Measurements from ENCODE around the gene PRRT4.

Gene PRRT4

DNA sequence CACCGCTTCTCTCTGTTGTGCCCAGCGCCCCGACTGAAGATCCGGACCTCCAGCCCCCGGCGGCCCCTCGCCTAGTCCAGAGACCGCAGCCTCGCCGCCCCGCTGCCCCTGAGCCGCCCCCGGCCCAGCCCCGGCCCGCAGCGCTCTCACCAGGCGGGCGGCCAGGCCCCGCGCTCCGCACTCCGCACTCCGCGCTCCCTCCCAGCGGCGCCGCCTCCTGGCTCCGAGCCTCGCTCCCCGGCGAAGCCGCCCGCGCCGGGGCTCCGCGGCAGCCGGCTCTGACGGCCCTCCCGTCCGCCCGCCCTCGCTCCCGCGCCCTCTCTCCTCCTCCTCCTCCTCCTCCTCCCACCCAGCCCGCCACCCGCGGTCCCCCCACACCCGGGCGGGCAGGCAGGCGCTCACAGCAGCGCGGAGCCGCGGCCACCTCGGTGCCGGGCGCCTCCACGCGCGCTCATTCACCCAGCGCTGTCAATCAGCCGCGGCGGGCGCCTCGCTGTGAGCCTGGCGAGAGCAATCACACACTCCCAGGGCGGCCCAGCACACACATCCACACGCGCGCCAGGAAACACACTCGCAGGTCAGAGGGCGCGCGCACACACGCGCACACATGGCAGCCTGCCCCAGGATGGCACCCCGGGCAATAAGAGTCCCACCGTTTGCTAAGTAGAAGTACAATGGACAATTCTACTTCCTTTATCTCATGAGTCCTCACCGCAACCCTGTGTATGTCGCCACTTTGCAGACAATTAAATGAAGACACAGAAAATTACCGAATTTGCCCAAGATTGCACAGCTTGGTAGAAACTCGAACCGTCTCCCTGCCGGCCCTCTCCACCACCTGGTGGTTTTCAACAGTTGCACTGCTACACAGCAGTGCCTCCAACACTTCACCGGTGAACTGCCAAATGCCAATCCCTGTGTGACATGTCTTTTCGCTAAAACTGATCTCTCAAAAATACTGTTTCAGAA lies at the start of gene PRRT4:
TSS of gene PRRT4 (minus strand) at position 280 of the 969 bp plus-strand sequence.
- no peak for DNase-seq (ENCODE audit: low read depth)

- DNase-seq (ENCODE audit: low read depth): no peak
Measured at GRCh38 chr7:128410451-128410753, 48.9 kb upstream of the PRRT4 start.

GRCh38 chr7:128409596-128410450 lies 48.3 kb upstream of the PRRT4 start, which contains the start of gene IMPDH1:
TSS of gene IMPDH1 (minus strand) at chr7:128409982. CDS start at chr7:128409901, 81 bp downstream.
- peak; percentile 35 for DNase-seq (ENCODE audit: low read depth)

GRCh38 chr7:128408709-128409595 lies 47.5 kb upstream of the PRRT4 start:
- DNase-seq (ENCODE audit: low read depth): no peak

DNA sequence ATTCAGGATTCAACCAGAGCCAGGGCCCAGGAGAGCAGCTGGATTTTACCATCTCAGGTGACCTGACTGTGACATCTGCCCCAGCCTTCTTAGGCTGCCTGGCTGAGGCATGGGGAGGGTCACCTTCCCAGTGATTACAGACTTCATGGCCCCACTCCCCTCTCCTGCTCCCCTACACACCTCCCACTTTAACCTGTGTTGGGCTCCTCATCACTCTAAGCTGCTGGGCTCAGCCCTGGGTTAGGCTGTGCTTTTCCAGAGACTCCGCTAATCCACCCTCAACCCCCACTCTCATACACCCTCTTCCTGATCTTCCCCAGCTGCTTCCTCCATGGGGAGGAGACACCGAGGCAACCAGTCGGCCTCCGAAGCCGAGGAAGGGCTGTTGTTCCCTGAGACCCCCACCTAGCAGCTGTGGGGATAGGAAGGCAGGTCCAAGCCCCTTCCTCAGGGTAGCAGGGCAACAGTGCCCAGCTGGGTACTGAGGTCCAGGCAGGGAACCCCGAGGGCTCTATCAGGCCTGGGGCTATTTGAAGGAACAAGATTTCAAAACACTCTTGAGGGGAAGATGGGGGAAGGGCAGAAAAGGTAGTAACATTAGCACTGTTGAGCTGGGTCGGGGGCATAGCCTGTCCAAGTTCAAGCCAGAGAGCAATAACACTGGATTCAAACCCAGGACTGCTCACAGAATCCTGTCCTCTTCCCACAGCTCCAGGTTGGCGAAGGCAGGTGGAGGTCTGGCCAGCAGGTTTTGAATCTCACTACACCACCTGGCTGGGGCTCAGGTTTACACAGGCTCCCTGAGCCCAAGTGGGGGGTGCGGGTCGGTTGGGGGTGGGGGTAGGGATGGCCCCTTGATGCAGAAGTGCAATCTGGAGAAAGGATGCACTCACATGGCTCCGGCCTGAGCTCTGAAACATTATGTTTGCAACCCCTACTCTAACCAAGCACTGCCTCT lies 46.5 kb upstream of the PRRT4 start:
- DNase-seq (ENCODE audit: low read depth): no peak

GRCh38 chr7:128407233-128407589 lies 45.7 kb upstream of the PRRT4 start:
- DNase-seq (ENCODE audit: low read depth): no peak

GRCh38 chr7:128406314-128407232 lies 45.1 kb upstream of the PRRT4 start:
- no peak for DNase-seq (ENCODE audit: low read depth)

- no peak for DNase-seq (ENCODE audit: low read depth)
Measured at GRCh38 chr7:128405471-128406313, 44.2 kb upstream of the PRRT4 start.

DNA sequence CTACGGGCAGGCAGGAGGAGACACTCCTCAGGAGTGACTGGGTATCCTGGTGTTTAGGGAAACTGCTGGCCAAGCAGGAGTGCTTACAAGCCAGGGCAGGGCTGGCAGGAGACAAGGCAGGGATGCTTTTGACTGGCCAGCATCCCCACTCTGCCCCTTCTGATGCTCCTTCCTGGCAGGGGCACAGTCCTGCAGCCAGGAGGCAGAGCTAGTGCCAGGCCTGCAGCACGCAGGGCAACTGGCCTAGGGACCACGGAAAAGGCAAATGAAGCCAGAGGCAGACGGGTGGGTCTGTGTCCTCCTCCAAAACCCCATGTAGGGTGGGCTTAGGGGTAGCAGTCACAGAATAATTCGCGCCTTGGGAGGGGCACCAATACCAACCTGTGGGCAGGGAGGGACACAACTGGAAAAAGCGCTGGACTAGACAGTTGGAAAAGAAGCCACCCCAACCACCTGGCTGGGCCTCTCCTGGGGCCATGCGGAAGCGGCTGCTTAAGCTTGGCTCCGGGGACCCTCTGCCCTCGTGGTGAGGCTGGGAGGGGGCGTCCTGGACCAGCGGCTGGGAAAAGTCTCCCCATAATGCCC lies 43.5 kb upstream of the PRRT4 start:
- no peak for DNase-seq (ENCODE audit: low read depth)

- no peak for DNase-seq (ENCODE audit: low read depth)
Measured at GRCh38 chr7:128404143-128404681, 42.7 kb upstream of the PRRT4 start.

DNA sequence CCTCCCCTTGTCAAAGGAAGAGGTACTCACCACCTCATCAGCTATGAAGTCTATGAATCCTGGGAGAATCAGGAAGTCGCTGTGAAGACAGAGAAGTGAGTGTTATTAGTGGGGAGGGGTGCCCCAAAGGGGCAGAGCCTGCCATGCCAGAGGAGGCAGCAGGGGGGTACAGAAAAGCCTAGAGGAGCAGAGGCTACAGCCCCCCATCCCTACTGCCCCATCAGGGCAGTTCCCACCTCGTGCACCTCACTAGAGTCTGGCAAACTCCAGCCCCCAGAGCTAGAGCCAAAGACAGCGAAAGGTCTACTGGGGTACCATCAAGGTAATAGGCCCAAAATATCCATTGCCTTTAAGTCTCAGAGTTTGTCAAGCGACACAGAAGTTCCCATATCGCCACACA lies 42.2 kb upstream of the PRRT4 start:
- DNase-seq (ENCODE audit: low read depth): no peak

- DNase-seq (ENCODE audit: low read depth): no peak
Measured at GRCh38 chr7:128402356-128402755, 40.9 kb upstream of the PRRT4 start.

- DNase-seq (ENCODE audit: low read depth): no peak
Measured at GRCh38 chr7:128400566-128400965, 39.1 kb upstream of the PRRT4 start.

DNA sequence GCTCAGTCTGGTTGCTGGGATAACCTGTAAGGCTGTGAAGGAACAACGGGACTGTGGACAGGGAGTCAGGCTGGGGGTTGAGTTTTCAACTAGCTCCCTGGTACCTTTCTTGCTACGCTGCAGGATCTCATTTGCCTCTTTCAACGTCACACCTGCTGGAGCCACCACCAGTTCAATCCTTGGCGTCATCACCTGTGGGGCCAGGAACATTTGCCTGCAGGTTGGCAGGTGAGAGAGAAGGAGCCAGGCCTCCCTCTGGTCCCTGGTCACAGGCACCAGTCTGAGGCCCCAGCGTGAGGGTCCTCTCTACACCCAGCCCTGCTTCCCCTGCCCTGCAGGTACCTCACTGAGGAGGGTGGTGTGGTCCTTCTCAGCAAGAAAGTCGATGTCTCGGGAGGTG lies 38.5 kb upstream of the PRRT4 start:
- no peak for DNase-seq (ENCODE audit: low read depth)

- no peak for DNase-seq (ENCODE audit: low read depth)
Measured at GRCh38 chr7:128398841-128399135, 37.3 kb upstream of the PRRT4 start.

DNA sequence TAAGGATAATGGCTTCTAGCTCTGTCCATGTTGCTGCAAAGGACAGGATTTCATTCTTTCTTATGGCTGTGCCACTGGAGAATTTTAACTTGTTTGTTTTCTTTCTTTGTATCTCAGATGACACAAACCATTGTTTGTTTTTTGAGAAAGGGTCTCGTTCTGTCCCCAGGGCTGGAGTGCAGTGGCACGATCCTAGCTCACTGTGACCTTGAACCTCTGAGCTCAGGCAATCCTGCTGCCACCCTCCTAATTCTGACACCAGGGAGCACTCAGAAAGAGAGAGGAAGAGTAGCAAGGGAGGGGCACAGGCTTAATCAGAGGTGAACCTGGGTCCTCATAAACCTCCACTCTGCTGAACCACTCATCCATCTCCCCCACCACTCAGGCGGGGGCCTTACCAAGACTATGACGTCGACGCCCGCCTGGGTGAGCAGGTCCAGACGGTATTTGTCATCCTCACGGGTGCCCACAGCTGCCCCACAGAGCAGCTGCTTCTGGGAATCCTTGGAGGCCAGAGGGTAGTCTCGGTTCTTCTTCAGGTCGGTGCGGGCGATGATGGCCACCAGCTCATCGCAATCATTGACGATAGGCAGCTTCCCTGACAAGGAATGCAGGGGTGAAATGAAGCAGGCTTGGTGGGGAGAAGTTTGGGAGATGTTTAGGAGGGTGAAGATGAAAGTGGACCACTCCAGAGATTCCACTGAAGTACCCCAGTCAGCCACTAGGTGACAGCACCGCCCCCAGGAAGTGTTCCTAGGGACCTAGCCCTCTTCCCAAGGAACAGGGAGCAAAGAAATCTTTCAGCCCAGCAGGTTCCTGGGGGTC lies 36.7 kb upstream of the PRRT4 start:
- DNase-seq (ENCODE audit: low read depth): no peak

DNA sequence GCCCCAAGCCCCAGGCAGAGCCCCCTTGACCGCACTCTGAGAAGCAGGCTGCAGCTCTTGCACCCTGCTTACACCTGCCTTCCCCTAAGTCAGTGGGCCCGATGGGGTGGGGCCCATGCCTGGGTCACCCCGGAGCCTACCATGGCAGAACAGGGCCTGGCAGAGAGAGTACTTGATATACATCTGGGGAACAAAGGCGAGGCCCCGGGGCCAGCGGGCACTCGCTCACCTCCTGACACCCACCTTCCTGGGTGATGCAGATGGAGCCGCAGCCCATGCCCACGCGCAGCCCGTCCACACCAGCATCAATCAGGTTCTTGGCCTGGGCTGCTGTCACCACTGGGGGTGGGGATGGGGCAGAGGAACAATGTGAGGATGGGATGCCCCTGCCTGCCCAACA lies 34.9 kb upstream of the PRRT4 start:
- DNase-seq (ENCODE audit: low read depth): no peak
